Nucleus accumbens (tissue), 56 donors: Measurements from ENCODE around the gene SMG6.

Experiments used
- DNase-seq, 56 donors: peaks; one replicate each; lab custom pipeline; 2025; lab: John Stamatoyannopoulos, UW

SMG6 gene

GRCh38 chr17:2303204-2304188, at the start of gene SMG6, which contains the start of gene SRR:
SMG6 (minus strand) TSS chr17:2303785; CDS start chr17:2303720, 65 bp downstream.
SRR (plus strand) TSS chr17:2303950; CDS start chr17:2315561, 11,611 bp downstream.
- DNase-seq: peak in 55 of 56 donors; percentile 34 to 96 (median 87)

GRCh38 chr17:2351269-2351668, 47.7 kb upstream of the SMG6 start:
- DNase-seq: no peak

- peak in 42 of 56 donors; percentile 15 to 85 (median 47) for DNase-seq
These were observed 44.5 kb upstream of the SMG6 start for GRCh38 chr17:2347805-2348685.

DNA sequence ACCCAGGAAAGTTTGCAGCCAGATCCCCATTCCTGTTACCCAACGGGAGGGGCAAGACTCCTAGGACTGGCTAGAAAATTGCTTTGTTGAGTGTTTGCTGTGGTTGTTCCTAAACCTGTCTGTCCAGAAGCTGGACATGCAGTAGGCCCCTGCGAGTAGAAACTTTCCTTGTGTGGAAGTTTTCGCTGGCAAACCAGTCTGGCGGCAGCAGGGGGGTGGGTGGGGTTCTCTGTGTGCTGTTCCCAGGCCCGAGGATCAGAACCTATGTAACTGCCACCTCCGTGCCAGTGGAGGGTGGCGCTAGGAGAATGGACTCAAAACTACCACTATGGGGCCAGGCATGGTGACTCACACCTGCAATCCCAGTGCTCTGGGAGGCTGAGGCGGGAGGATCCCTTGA, 42.9 kb upstream of the SMG6 start:
- DNase-seq: no peak

DNA sequence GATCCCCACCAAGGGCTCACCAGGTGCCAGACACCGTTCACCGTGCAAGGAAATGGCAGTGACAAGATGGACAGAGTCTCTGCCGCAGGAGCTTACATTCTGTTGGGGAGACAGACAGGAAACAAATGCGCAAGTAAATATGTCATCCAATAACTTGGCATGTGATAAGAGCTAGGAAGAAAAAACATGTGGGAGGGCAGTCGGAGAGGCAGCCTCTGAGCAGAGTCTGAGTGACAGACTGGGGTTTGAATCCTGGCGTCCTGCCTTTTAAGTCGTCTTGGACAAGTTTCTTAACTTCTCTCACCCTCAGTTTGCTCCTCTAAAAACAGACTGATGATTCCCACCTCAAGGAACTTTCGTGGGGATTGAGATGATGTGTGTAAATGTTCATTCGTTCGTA, 40.9 kb upstream of the SMG6 start:
- DNase-seq: no peak

DNA sequence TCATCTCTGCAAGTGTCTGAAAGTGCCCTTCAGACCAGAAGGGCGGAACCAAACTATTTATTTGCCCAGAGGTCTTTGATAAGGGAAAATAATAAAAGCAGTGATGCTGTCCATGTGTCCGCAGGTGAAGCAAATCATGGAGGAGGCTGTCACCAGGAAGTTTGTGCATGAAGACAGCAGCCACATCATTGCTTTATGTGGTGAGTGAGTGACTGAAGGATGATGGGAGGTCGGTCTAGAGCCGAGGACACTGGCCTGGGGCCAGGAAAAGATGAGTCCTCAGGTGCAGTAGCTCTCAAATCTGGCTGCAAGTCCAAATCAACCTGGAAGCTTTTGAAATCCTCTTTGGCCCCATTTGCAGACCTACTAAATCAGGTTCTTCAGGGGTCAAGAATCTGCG, 39.8 kb upstream of the SMG6 start:
- DNase-seq: no peak

- peak in 2 of 56 donors; percentile 38 to 46 for DNase-seq
These were observed 34.7 kb upstream of the SMG6 start for GRCh38 chr17:2338315-2338657.

DNA sequence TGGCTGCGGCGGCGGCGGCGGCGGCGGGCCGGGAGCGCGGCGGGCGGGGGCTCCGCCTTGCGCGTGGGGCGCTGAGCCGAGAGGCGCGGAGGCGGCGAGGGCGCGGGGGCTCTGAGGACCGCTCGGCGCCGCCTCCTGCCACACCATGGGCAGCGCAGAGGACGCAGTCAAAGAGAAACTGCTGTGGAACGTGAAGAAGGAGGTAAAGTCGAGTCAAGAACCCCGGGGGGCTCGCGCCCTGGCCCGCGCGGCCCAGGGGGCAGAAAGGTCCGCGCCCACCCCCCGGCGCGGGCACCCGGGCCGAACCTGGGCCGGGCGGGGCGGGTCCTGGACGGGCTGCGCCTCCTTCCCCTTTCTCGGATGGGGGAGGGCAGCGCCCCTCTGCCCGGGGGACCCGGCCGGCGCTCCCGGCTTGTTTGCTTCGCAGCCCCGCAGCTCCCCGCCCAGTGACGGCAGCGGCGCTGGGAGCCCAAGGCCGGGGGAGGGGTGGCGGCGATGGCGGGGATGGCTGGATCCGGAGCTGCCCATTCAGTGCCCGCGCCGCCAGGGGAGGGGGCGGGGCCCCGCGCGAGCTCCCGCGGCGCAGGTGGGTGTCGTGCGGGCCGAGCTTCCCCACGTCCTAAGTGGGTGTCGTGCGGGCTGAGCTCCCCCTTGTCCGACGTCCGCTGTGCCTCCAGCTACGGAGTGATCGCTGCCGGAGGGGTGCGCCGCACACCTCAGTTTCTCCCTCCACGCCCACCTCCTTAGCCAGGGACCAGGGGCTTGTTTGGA, 34.1 kb upstream of the SMG6 start:
- DNase-seq: peak in 39 of 56 donors; percentile 14 to 74 (median 38)

DNA sequence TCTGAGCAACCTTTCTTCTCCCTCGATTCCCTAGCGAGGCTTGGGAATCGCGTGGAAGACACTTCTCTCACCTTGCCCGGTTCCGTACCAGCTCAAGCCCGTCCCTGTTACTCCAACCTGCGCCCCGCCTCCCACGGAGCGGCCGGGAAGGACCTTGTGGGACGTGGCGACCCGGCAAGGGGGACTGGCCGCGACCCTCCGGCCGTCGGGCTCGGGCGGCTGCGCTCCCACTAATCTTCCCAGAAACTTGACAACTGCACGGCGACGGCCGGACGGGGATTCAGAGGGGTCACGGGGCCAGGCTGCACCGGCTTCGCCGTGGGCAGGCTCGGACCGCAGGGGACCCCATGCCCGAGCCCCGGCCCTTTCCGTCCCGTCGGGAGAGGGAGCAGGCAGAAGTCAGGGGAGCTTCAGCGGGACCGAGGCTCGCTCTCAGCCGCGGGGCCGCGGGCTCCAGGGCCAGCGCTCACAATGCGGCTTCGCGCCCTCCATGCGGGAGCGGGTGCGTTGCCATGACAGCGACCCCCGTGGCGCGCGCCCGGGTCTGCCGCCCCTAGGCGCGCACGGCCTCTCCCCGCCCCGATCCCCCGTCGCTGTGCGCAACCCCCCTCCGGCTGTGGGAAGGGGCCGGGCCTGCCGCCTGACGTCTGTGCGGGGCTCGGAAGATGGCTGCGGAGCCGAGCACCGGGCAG, 33.4 kb upstream of the SMG6 start, which contains the start of gene SGSM2:
TSS of gene SGSM2 (plus strand) at position 650 of the 692 bp plus-strand sequence. CDS start 188 bp downstream, outside the sequence.
- peak in 50 of 56 donors; percentile 14 to 81 (median 48) for DNase-seq

DNA sequence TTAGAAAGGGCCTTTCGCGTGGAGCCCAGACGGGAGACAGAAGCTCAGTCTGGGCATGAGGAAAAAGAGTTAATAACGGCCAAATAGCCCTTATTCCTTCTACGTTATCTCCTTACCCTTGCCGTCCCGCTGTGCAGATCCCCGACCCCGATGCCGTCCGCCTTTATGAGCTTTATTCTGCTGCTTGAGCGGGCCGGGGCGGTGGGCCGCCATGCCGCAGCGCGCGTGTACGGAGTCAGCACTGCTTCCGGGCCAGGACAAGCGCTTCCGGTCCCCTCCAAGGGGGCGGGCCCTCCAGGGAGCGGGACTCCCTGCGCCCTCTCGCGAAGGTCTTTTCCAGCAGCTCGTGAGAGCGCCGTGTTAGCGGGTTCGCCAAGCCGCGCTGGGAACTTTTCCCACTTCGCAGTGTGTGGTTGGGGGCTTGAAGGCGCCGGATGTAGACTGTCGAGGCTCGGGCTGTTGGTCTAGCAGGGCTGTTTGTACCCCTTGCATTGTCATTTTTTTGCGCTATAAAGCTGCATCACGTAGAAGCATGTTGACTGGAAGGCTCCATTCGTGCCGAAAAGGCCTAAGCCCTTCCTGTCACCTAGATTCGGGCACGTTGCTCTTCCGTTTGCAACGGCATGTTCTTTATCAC, 32.7 kb upstream of the SMG6 start, which contains the start of gene TSR1:
TSS of gene TSR1 (minus strand) at position 243 of the 637 bp plus-strand sequence. CDS start at position 213, 30 bp downstream.
- peak in 55 of 56 donors; percentile 62 to 96 (median 86) for DNase-seq

GRCh38 chr17:2335726-2336214, 32.2 kb upstream of the SMG6 start:
- peak in 2 of 56 donors; percentile 37 to 50 for DNase-seq

GRCh38 chr17:2331303-2331702, 27.7 kb upstream of the SMG6 start:
- no peak for DNase-seq

DNA sequence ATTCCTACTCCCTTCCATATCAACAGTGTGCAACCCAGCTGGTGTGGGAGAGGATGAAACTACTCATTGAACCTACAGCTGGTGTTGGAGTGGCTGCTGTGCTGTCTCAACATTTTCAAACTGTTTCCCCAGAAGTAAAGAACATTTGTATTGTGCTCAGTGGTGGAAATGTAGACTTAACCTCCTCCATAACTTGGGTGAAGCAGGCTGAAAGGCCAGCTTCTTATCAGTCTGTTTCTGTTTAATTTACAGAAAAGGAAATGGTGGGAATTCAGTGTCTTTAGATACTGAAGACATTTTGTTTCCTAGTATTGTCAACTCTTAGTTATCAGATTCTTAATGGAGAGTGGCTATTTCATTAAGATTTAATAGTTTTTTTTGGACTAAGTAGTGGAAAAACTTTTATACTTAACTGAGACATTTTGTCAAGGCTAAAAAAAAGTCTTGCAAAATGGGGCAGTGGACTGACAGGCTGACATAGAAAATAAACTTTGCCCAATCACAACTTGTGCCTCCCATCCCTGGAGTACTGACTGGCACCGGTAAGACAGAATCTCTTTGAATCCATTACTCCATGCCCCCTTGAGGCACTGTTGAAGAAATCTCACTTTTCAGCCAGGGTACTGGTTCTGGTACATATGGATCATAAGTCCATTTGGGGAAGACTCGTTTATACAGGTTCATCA, 20.2 kb upstream of the SMG6 start:
- DNase-seq: no peak

DNA sequence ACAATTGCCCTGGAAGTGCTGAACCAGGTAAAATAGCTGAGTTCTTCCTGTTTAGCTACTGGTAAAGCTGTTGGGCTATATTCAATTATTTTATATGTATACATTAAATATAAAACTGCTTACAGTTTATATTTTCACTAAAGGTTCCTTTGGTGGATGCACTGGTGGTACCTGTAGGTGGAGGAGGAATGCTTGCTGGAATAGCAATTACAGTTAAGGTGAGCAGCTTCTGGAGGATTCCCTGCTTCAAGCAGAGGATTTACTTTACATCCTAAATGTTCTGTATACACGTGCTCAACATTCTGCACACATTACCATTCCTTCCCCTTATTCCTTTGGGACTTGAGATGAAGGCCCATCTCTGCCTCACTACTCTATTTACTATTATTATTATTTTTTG, 17.8 kb upstream of the SMG6 start:
- DNase-seq: no peak

- no peak for DNase-seq
These were observed 15.5 kb upstream of the SMG6 start for GRCh38 chr17:2319051-2319450.

DNA sequence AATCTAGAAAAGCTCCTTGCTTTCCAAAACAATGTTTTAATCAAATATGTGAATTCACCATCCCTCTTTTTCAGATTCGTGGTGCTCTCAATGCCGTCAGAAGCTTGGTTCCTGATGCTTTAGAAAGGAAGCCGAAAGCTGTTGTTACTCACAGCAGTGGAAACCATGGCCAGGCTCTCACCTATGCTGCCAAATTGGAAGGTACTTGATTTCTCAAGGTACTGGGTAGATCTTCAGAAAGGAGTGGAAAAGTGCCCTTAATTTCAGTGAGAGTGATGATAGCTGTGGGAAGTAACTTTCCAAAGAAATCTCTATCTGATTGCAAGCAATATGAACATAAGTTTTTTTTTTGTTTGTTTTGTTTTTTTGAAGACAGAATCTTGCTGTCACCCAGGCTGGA, 14.2 kb upstream of the SMG6 start:
- no peak for DNase-seq

DNA sequence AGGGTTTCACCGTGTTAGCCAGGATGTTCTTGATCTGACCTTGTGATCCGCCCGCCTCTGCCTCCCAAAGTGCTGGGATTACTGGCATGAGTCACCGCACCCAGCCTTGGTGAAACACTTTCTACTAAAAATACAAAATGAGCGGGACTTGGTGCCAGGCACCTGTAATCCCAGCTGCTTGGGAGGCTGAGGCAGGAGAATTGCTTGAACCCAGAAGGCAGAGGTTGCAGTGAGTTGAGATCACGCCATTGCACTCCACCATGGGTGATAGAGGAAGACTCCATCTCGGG, 13.3 kb upstream of the SMG6 start:
- peak in 18 of 56 donors; percentile 1 to 60 (median 10) for DNase-seq

GRCh38 chr17:2312736-2313135, 9.2 kb upstream of the SMG6 start:
- DNase-seq: no peak
